WTC11 (cell line): ENCODE results near the gene N4BP2L2. TPM values are rescaled to one million over a fixed set of nuclear protein-coding genes. Genes with fewer than 3 reads are reported as not detected.

ENCODE experiments used
- ATAC-seq: fragments of 200-7000 bp; cut with Tn5 transposase; 2 replicates; pipeline ENCODE4 v1.10.0; 2021; ENCODE audit warnings: mild to moderate bottlenecking, moderate library complexity
- CTCF ChIA-PET: fragments of 300-600 bp; sonication (Branson Sonifier 250); formaldehyde crosslinking; loops from one replicate; lab custom pipeline; 2021; ENCODE audit warnings: antibody characterized with exemption; lab: Charles Lee
- POLR2A ChIA-PET: fragments of 350-600 bp; sonication (Branson Sonifier 250); formaldehyde crosslinking; loops from one replicate; lab custom pipeline; 2021; ENCODE audit warnings: antibody characterized with exemption; lab: Charles Lee
- DNase-seq: peaks from one replicate; pipeline ENCODE4 v3.0.0; 2021; ENCODE audit warnings: low spot score
- H3K27ac Mint-ChIP-seq: 2 replicates; pipeline ENCODE4 v1.8.0; 2021; ENCODE audit warnings: mixed read lengths
- H3K27me3 Mint-ChIP-seq: 2 replicates; pipeline ENCODE4 v1.8.0; 2021; ENCODE audit warnings: low read depth, mild to moderate bottlenecking, moderate library complexity, mixed read lengths
- H3K36me3 Mint-ChIP-seq: 2 replicates; pipeline ENCODE4 v1.8.0; 2021; ENCODE audit warnings: mixed read lengths
- H3K4me1 Mint-ChIP-seq: 2 replicates; pipeline ENCODE4 v1.8.0; 2022; ENCODE audit warnings: mixed read lengths
- H3K4me3 Mint-ChIP-seq: 2 replicates; pipeline ENCODE4 v1.8.0; 2021; ENCODE audit warnings: mild to moderate bottlenecking, moderate library complexity, mixed read lengths
- H3K9me3 Mint-ChIP-seq: 2 replicates; pipeline ENCODE4 v1.8.0; 2021; ENCODE audit warnings: mixed read lengths
- ATF1 ChIP-seq: sonication (generic); formaldehyde crosslinking; IDR thresholded peaks from 2 replicates; pipeline ENCODE4 v1.8.1; 2023; ENCODE audit warnings: mild to moderate bottlenecking, moderate library complexity, missing genetic modification reagents
- CREB1 ChIP-seq: sonication (generic); formaldehyde crosslinking; IDR thresholded peaks from 2 replicates; pipeline ENCODE4 v1.8.0; 2023; ENCODE audit warnings: mild to moderate bottlenecking, missing genetic modification reagents
- FOXP1 ChIP-seq: sonication (generic); formaldehyde crosslinking; IDR thresholded peaks from 2 replicates; pipeline ENCODE4 v1.8.0; 2022; ENCODE audit warnings: missing genetic modification reagents, mild to moderate bottlenecking, moderate library complexity, borderline replicate concordance
- GABPB1 ChIP-seq: sonication (generic); formaldehyde crosslinking; IDR thresholded peaks from 2 replicates; pipeline ENCODE4 v1.8.1; 2023; ENCODE audit warnings: mild to moderate bottlenecking, missing genetic modification reagents
- IRF2 ChIP-seq: sonication (generic); formaldehyde crosslinking; IDR thresholded peaks from 2 replicates; pipeline ENCODE4 v1.8.0; 2022; ENCODE audit warnings: low read depth, missing genetic modification reagents, borderline replicate concordance
- MYBL2 ChIP-seq: sonication (generic); formaldehyde crosslinking; IDR thresholded peaks from 2 replicates; pipeline ENCODE4 v1.8.1; 2023; ENCODE audit warnings: mild to moderate bottlenecking, moderate library complexity, missing genetic modification reagents
- SMAD3 ChIP-seq: sonication (generic); formaldehyde crosslinking; IDR thresholded peaks from 2 replicates; pipeline ENCODE4 v1.8.0; 2022; ENCODE audit warnings: missing genetic modification reagents, mild to moderate bottlenecking, borderline replicate concordance
- SOX15 ChIP-seq: fragments of 250-450 bp; sonication (Bioruptor Pico); IDR thresholded peaks from 2 replicates; pipeline ENCODE4 v1.9.0; 2021; ENCODE audit warnings: mild to moderate bottlenecking
- ZNF232 ChIP-seq: sonication (generic); formaldehyde crosslinking; IDR thresholded peaks from 2 replicates; pipeline ENCODE4 v1.8.0; 2022; ENCODE audit warnings: mild to moderate bottlenecking, missing genetic modification reagents
- total RNA-seq: library from RNA; stranded (reverse); gene quantifications from 3 replicates; pipeline ENCODE4 v1.2.3, GENCODE V29; 2021
- TF ChIP-seq, protein P1 (sequence below): sonication (generic); formaldehyde crosslinking; IDR thresholded peaks from 2 replicates; pipeline ENCODE4 v1.8.0; 2023; ENCODE audit warnings: missing genetic modification reagents
- TF ChIP-seq, protein P2 (sequence below): sonication (generic); formaldehyde crosslinking; IDR thresholded peaks from 2 replicates; pipeline ENCODE4 v1.8.1; 2023; ENCODE audit warnings: mild to moderate bottlenecking, missing genetic modification reagents
- TF ChIP-seq, protein P3 (sequence below): sonication (generic); formaldehyde crosslinking; conservative IDR thresholded peaks from 2 replicates; pipeline ENCODE4 v1.8.1; 2022; ENCODE audit warnings: mild to moderate bottlenecking, missing genetic modification reagents
- TF ChIP-seq, protein P4 (sequence below): sonication (generic); formaldehyde crosslinking; IDR thresholded peaks from 2 replicates; pipeline ENCODE4 v1.8.0; 2022; ENCODE audit warnings: mild to moderate bottlenecking, missing genetic modification reagents
- TF ChIP-seq, protein P5 (sequence below): sonication (generic); formaldehyde crosslinking; conservative IDR thresholded peaks from 2 replicates; pipeline ENCODE4 v1.8.1; 2023; ENCODE audit warnings: mild to moderate bottlenecking, low read depth, missing genetic modification reagents, moderate library complexity
- TF ChIP-seq, protein P6 (sequence below): sonication (generic); formaldehyde crosslinking; IDR thresholded peaks from 2 replicates; pipeline ENCODE4 v1.8.1; 2022; ENCODE audit warnings: low read depth, mild to moderate bottlenecking, moderate library complexity, missing genetic modification reagents, borderline replicate concordance
- TF ChIP-seq, protein P7 (sequence below): sonication (generic); formaldehyde crosslinking; IDR thresholded peaks from 2 replicates; pipeline ENCODE4 v1.8.1; 2023; ENCODE audit warnings: mild to moderate bottlenecking, missing genetic modification reagents, moderate library complexity

Gene N4BP2L2
- total RNA-seq, 1 experiment from 2014 or later = 68.9 TPM

DNA sequence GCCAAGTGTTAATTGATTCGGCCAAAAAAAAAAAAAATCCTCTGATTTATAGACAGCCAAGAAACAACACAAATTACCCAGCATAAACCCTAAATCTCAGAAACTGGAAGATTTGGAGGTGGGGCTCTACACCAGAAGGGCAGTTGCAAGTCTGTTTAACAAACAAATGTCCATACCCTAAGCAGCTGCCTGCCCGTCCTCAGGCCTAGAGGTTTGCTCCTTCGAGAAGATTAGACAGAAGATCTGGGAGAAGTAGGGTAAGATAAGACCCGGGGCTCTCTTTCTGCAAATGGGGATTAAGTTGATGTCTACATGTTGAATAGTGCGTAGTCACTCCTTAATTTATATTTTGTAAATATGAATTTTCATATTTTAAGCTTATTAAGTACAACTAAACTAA lies 107.2 kb downstream of the N4BP2L2 start:
- Mint-ChIP-seq H3K4me3 (no peak overlapping the region), H3K27me3 (peaks cover 3% of the 10 kb centered on the region), H3K36me3 (peaks cover 4% of the 10 kb centered on the region), H3K4me1 (peaks cover 13% of the 10 kb centered on the region), H3K27ac (no peak overlapping the region; the same call in 1 of the 2 replicates), H3K9me3 (no peaks in the 10 kb centered on the region)
- CTCF ChIA-PET = no interaction called here
- TF ChIP-seq ZNF232 (no peak), FOXP1 (no peak), MYBL2 (no peak), IRF2 (no peak)
- TF ChIP-seq, protein P1, sequence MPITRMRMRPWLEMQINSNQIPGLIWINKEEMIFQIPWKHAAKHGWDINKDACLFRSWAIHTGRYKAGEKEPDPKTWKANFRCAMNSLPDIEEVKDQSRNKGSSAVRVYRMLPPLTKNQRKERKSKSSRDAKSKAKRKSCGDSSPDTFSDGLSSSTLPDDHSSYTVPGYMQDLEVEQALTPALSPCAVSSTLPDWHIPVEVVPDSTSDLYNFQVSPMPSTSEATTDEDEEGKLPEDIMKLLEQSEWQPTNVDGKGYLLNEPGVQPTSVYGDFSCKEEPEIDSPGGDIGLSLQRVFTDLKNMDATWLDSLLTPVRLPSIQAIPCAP (CRISPR knock-in tag) = no peak
- TF ChIP-seq, protein P2, sequence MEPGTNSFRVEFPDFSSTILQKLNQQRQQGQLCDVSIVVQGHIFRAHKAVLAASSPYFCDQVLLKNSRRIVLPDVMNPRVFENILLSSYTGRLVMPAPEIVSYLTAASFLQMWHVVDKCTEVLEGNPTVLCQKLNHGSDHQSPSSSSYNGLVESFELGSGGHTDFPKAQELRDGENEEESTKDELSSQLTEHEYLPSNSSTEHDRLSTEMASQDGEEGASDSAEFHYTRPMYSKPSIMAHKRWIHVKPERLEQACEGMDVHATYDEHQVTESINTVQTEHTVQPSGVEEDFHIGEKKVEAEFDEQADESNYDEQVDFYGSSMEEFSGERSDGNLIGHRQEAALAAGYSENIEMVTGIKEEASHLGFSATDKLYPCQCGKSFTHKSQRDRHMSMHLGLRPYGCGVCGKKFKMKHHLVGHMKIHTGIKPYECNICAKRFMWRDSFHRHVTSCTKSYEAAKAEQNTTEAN (CRISPR knock-in tag) = no peak
- TF ChIP-seq, protein P3, sequence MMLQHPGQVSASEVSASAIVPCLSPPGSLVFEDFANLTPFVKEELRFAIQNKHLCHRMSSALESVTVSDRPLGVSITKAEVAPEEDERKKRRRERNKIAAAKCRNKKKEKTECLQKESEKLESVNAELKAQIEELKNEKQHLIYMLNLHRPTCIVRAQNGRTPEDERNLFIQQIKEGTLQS (CRISPR knock-in tag) = no peak
- TF ChIP-seq, protein P4, sequence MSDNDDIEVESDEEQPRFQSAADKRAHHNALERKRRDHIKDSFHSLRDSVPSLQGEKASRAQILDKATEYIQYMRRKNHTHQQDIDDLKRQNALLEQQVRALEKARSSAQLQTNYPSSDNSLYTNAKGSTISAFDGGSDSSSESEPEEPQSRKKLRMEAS (CRISPR knock-in tag) = no peak
- TF ChIP-seq, protein P5, sequence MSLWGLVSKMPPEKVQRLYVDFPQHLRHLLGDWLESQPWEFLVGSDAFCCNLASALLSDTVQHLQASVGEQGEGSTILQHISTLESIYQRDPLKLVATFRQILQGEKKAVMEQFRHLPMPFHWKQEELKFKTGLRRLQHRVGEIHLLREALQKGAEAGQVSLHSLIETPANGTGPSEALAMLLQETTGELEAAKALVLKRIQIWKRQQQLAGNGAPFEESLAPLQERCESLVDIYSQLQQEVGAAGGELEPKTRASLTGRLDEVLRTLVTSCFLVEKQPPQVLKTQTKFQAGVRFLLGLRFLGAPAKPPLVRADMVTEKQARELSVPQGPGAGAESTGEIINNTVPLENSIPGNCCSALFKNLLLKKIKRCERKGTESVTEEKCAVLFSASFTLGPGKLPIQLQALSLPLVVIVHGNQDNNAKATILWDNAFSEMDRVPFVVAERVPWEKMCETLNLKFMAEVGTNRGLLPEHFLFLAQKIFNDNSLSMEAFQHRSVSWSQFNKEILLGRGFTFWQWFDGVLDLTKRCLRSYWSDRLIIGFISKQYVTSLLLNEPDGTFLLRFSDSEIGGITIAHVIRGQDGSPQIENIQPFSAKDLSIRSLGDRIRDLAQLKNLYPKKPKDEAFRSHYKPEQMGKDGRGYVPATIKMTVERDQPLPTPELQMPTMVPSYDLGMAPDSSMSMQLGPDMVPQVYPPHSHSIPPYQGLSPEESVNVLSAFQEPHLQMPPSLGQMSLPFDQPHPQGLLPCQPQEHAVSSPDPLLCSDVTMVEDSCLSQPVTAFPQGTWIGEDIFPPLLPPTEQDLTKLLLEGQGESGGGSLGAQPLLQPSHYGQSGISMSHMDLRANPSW (CRISPR knock-in tag) = no peak
- POLR2A ChIA-PET = no interaction called here
- ATAC-seq = no peak
- DNase-seq = no peak

DNA sequence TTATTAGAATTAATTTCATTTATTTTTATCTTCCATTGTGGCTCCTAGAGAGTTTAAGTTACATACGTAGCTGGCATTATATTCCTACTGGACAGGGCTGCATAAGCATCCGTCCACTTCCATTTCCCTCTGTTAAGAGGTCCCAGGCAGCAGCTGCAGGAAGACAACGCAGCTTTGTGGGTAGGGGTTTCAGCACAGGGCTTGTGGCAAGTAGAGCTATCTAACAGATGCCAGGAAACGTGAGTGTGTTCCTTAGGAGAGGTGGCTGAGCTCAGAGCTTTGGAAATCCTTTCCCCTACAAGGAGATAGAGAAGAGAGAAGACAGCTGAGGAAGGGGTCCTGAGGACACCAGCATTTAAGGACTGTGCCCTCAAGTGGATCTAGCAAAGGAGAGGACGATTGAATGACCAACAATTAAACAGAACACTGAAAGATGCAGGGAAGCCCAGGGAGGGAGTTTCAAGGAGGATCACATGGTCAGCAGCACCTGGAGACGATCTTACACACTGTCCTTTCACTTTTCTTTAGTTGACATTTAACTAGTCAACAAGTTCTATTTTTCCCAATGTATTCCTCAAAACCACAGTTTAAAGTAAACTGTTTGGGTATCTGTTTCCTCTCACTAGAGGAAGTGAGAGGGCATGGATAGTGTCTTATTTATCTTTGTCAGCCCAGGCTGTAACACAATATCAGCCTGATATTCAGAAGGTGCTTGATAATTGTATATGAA lies 108.4 kb downstream of the N4BP2L2 start:
- ATAC-seq (no peak), DNase-seq (no peak)
- no peak overlapping the region for H3K4me3 Mint-ChIP-seq
- TF ChIP-seq GABPB1 (CRISPR knock-in tag) (no peak), SMAD3 (CRISPR knock-in tag) (no peak), CREB1 (no peak), SOX15 (CRISPR knock-in tag) (no peak), ATF1 (CRISPR knock-in tag) (no peak), FOXP1 (no peak)
- TF ChIP-seq, protein P1 (CRISPR knock-in tag) = no peak
- TF ChIP-seq, protein P4 (CRISPR knock-in tag) = no peak
- TF ChIP-seq, protein P6, sequence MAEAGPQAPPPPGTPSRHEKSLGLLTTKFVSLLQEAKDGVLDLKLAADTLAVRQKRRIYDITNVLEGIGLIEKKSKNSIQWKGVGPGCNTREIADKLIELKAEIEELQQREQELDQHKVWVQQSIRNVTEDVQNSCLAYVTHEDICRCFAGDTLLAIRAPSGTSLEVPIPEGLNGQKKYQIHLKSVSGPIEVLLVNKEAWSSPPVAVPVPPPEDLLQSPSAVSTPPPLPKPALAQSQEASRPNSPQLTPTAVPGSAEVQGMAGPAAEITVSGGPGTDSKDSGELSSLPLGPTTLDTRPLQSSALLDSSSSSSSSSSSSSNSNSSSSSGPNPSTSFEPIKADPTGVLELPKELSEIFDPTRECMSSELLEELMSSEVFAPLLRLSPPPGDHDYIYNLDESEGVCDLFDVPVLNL (CRISPR knock-in tag) = no peak
- TF ChIP-seq, protein P7, sequence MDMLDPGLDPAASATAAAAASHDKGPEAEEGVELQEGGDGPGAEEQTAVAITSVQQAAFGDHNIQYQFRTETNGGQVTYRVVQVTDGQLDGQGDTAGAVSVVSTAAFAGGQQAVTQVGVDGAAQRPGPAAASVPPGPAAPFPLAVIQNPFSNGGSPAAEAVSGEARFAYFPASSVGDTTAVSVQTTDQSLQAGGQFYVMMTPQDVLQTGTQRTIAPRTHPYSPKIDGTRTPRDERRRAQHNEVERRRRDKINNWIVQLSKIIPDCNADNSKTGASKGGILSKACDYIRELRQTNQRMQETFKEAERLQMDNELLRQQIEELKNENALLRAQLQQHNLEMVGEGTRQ (CRISPR knock-in tag) = no peak
- no peaks in the 10 kb centered on the region for H3K9me3 Mint-ChIP-seq
- peaks cover 20% of the 10 kb centered on the region for H3K4me1 Mint-ChIP-seq
- ChIA-PET POLR2A (no interaction called here), CTCF (no interaction called here)
- H3K27me3 Mint-ChIP-seq = peaks cover 11% of the 10 kb centered on the region
- H3K36me3 Mint-ChIP-seq = no peaks in the 10 kb centered on the region
- no peak overlapping the region; the same call in 1 of the 2 replicates for H3K27ac Mint-ChIP-seq
